AG04450 (cell line): ENCODE results near the gene SLC12A9. TPM values are rescaled to one million over a fixed set of nuclear protein-coding genes. Genes with fewer than 3 reads are reported as not detected.

Experiments
- CTCF ChIA-PET: fragments of 300-600, 350-600 bp; formaldehyde crosslinking; extraction: SDS; loops from one replicate; lab custom pipeline; 2022; ENCODE audit warnings: antibody characterized with exemption, inconsistent platforms; lab: Charles Lee
- POLR2A ChIA-PET: fragments of 350-600 bp; formaldehyde crosslinking; extraction: SDS; loops from one replicate; lab custom pipeline; 2021; ENCODE audit warnings: antibody characterized with exemption, inconsistent platforms; lab: Yijun Ruan, JAX
- DNase-seq: peaks from one replicate; pipeline ENCODE4 v3.0.0-alpha.2; 2011; ENCODE audit warnings: low read depth, low spot score
- H3K27ac ChIP-seq: one replicate; pipeline ENCODE4 v1.5.1; 2012; ENCODE audit warnings: low read depth, low read length, control low read depth
- H3K27me3 ChIP-seq: one replicate; pipeline ENCODE4 v1.6.0; 2012; ENCODE audit warnings: low read length; ENCODE audit not compliant: control insufficient read depth, insufficient read depth
- H3K4me3 ChIP-seq: 2 replicates; pipeline ENCODE4 v1.5.1; 2011; ENCODE audit warnings: mild to moderate bottlenecking, low read depth, low read length, control low read depth
- H3K9me3 ChIP-seq: 2 replicates; pipeline ENCODE4 v1.5.1; 2012; ENCODE audit warnings: low read length; ENCODE audit not compliant: control insufficient read depth, insufficient read depth
- CTCF ChIP-seq: IDR thresholded peaks from 2 replicates; pipeline ENCODE4 v1.5.1; 2011; ENCODE audit warnings: low read depth, low read length, control low read depth, inconsistent platforms
- polyA plus RNA-seq: library from polyadenylated mRNA; depleted of rRNA; stranded (reverse); fragments of >200 nt; gene quantifications from 2 replicates; pipeline ENCODE4 v1.2.3, GENCODE V29; 2011

Gene SLC12A9
- polyA plus RNA-seq, 1 experiment = 10.8 TPM

GRCh38 chr7:100866729-100867039, 14.2 kb downstream of the SLC12A9 start:
- DNase-seq = no peak
- ChIA-PET CTCF (interaction anchor here (1.0 kb wide), 1 partner anchor 14 kb away, joined by 3 read pairs; the partner anchor contains the start of gene SLC12A9), POLR2A (interaction anchor here (1.0 to 1.2 kb wide), 4 partner anchors 8 to 23 kb away, joined by 3 to 9 read pairs (median 6); partner anchors contain the start of genes SLC12A9, SRRT and UFSP1)
- H3K4me3 ChIP-seq = peak overlapping the region; percentile 90
- H3K9me3 ChIP-seq = peaks cover 3% of the 10 kb centered on the region; the same call in 1 of the 2 replicates
- no peak for TF ChIP-seq CTCF
- no peaks in the 10 kb centered on the region for H3K27me3 ChIP-seq
- peak overlapping the region; percentile 86 for H3K27ac ChIP-seq

GRCh38 chr7:100867040-100867775, 14.7 kb downstream of the SLC12A9 start, which contains the start of gene TRIP6:
Gene TRIP6, plus strand, starts transcription at chr7:100867387. Its CDS starts 111 bp downstream, at chr7:100867498.
- no peak for TF ChIP-seq CTCF
- peak; percentile 91 for DNase-seq
- H3K27ac ChIP-seq = peak within 1 kb of the TSS; percentile 86
- ChIA-PET CTCF (interaction anchor here (1.0 kb wide), 1 partner anchor 15 kb away, joined by 3 read pairs; the partner anchor contains the start of gene SLC12A9), POLR2A (interaction anchor here (1.0 to 1.4 kb wide), 5 partner anchors 8 to 161 kb away, joined by 3 to 9 read pairs (median 4); partner anchors contain the start of genes POP7, SLC12A9, SRRT and UFSP1)
- peaks cover 3% of the 10 kb centered on the region; the same call in 1 of the 2 replicates for H3K9me3 ChIP-seq
- H3K27me3 ChIP-seq = no peaks in the 10 kb centered on the region
- H3K4me3 ChIP-seq = peak within 1 kb of the TSS; percentile 90

- no peak for TF ChIP-seq CTCF
- ChIA-PET POLR2A (interaction anchor here (1.4 kb wide), 1 partner anchor 162 kb away, joined by 3 read pairs; the partner anchor contains the start of gene POP7), CTCF (no interaction called here)
- Histone ChIP-seq H3K9me3 (peaks cover 3% of the 10 kb centered on the region; the same call in 1 of the 2 replicates), H3K27me3 (no peaks in the 10 kb centered on the region), H3K4me3 (peak overlapping the region; percentile 90), H3K27ac (peak overlapping the region; percentile 86)
- no peak for DNase-seq
Observed at GRCh38 chr7:100867776-100868485, 15.4 kb downstream of the SLC12A9 start.

GRCh38 chr7:100873599-100874299, 21.2 kb downstream of the SLC12A9 start:
- Histone ChIP-seq H3K27ac (peak overlapping the region; percentile 85), H3K4me3 (peak overlapping the region; percentile 60; the same call in 1 of the 2 replicates), H3K27me3 (no peaks in the 10 kb centered on the region), H3K9me3 (no peaks in the 10 kb centered on the region; the same call in 1 of the 2 replicates)
- TF ChIP-seq CTCF = no peak
- ChIA-PET CTCF (no interaction called here), POLR2A (interaction anchor here (1.9 kb wide), 1 partner anchor 445 kb away, joined by 4 read pairs; the partner anchor contains the start of gene ZCWPW1)
- no peak for DNase-seq
